SK-N-MC (cell line): Measurements from ENCODE around the gene RTP3.

Experiments used
- DNase-seq: peaks from one replicate; pipeline ENCODE4 v3.0.0-alpha.2; 2011; ENCODE audit warnings: low read depth, low spot score
- H3K27ac ChIP-seq: fragments of 200-600 bp; sonication (generic); 2 replicates; pipeline ENCODE4 v1.5.1; 2016; ENCODE audit warnings: mixed run types
- H3K36me3 ChIP-seq: fragments of 200-600 bp; sonication (generic); 2 replicates; pipeline ENCODE4 v1.6.1; 2017; ENCODE audit warnings: antibody characterized with exemption, low read length, mixed read lengths; ENCODE audit not compliant: insufficient read depth
- H3K4me3 ChIP-seq: fragments of 200-600 bp; sonication (generic); 2 replicates; pipeline ENCODE4 v1.5.1; 2016
- H3K9ac ChIP-seq: fragments of 200-600 bp; sonication (generic); 2 replicates; pipeline ENCODE4 v1.8.0; 2017; ENCODE audit warnings: mixed run types, mixed read lengths; ENCODE audit not compliant: insufficient read length
- H3K9me3 ChIP-seq: fragments of 200-600 bp; sonication (generic); 2 replicates; pipeline ENCODE4 v1.6.1; 2017; ENCODE audit warnings: low read depth, mild to moderate bottlenecking, antibody characterized with exemption, low read length, moderate library complexity, mixed read lengths
- EZH2 ChIP-seq: fragments of 200-600 bp; sonication (generic); IDR thresholded peaks from one replicate; pipeline ENCODE4 v1.6.1; 2017; ENCODE audit warnings: antibody characterized with exemption
- FOXP2 ChIP-seq: optimal IDR thresholded peaks from 2 replicates; pipeline ENCODE3; 2011; ENCODE audit warnings: mild to moderate bottlenecking, moderate library complexity; ENCODE audit not compliant: insufficient read depth; ENCODE audit errors: extremely low read length, control extremely low read depth
- POLR2AphosphoS5 ChIP-seq: IDR thresholded peaks from 2 replicates; pipeline ENCODE4 v1.6.1; 2012; ENCODE audit warnings: mild to moderate bottlenecking, low read depth, low read length, borderline replicate concordance

RTP3 gene

GRCh38 chr3:46503200-46503874, 5.6 kb downstream of the RTP3 start:
- H3K9me3 ChIP-seq = no peaks in the 10 kb centered on the region
- peak overlapping the region; percentile 17; the same call in 1 of the 2 replicates for H3K27ac ChIP-seq
- no peak overlapping the region for H3K9ac ChIP-seq
- no peaks in the 10 kb centered on the region for H3K36me3 ChIP-seq
- DNase-seq = no peak
- no peak overlapping the region for H3K4me3 ChIP-seq
- TF ChIP-seq EZH2 (no peak), POLR2AphosphoS5 (no peak), FOXP2 (no peak)

GRCh38 chr3:46504789-46505188, 7.0 kb downstream of the RTP3 start:
- Histone ChIP-seq H3K27ac (no peak overlapping the region), H3K36me3 (no peaks in the 10 kb centered on the region), H3K4me3 (no peak overlapping the region), H3K9me3 (no peaks in the 10 kb centered on the region), H3K9ac (no peak overlapping the region)
- TF ChIP-seq FOXP2 (no peak), POLR2AphosphoS5 (no peak), EZH2 (no peak)
- DNase-seq = no peak

GRCh38 chr3:46505953-46506352, 8.2 kb downstream of the RTP3 start:
- Histone ChIP-seq H3K27ac (no peak overlapping the region), H3K4me3 (no peak overlapping the region), H3K36me3 (no peaks in the 10 kb centered on the region), H3K9ac (no peak overlapping the region), H3K9me3 (no peaks in the 10 kb centered on the region)
- DNase-seq = no peak
- TF ChIP-seq FOXP2 (no peak), POLR2AphosphoS5 (no peak), EZH2 (no peak)

DNA sequence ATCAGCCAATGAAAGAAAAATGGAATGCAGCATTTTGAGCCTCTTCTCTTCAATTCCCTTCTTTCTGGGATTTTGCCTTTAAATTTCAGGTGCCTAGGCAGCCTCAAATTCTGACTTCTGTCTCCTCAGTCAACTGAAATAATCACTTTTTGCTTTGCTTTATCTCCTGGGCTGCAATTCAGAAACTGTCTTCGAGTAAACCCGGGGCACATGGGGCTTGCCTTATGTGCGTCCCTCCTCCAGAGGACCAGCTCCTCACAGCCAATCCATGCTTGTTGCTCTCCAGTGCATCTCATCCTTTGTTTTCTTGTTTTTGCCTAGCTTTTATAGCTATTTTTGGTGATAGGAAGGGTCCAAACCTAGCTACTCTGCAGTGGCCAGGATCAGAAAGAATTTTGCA, 8.8 kb downstream of the RTP3 start:
- H3K9me3 ChIP-seq = no peaks in the 10 kb centered on the region
- DNase-seq = no peak
- no peak overlapping the region for H3K9ac ChIP-seq
- H3K36me3 ChIP-seq = no peaks in the 10 kb centered on the region
- H3K27ac ChIP-seq = no peak overlapping the region
- no peak overlapping the region for H3K4me3 ChIP-seq
- TF ChIP-seq EZH2 (no peak), FOXP2 (no peak), POLR2AphosphoS5 (no peak)

GRCh38 chr3:46508850-46509591, 11.2 kb downstream of the RTP3 start:
- TF ChIP-seq EZH2 (no peak), POLR2AphosphoS5 (no peak), FOXP2 (no peak)
- Histone ChIP-seq H3K4me3 (no peak overlapping the region), H3K9me3 (no peaks in the 10 kb centered on the region), H3K36me3 (no peaks in the 10 kb centered on the region), H3K9ac (no peak overlapping the region), H3K27ac (no peak overlapping the region)
- DNase-seq = no peak

GRCh38 chr3:46509661-46510187, 11.9 kb downstream of the RTP3 start:
- DNase-seq = no peak
- no peak overlapping the region for H3K27ac ChIP-seq
- no peaks in the 10 kb centered on the region for H3K9me3 ChIP-seq
- no peak overlapping the region for H3K4me3 ChIP-seq
- H3K36me3 ChIP-seq = no peaks in the 10 kb centered on the region
- H3K9ac ChIP-seq = no peak overlapping the region
- TF ChIP-seq POLR2AphosphoS5 (no peak), FOXP2 (no peak), EZH2 (no peak)

GRCh38 chr3:46512191-46512749, 14.5 kb downstream of the RTP3 start:
- H3K4me3 ChIP-seq = no peak overlapping the region
- no peak overlapping the region for H3K9ac ChIP-seq
- DNase-seq = no peak
- H3K36me3 ChIP-seq = no peaks in the 10 kb centered on the region
- H3K9me3 ChIP-seq = no peaks in the 10 kb centered on the region
- no peak for TF ChIP-seq EZH2
- no peak for TF ChIP-seq POLR2AphosphoS5
- no peak for TF ChIP-seq FOXP2
- H3K27ac ChIP-seq = no peak overlapping the region

- Histone ChIP-seq H3K36me3 (no peaks in the 10 kb centered on the region), H3K27ac (no peak overlapping the region), H3K9ac (no peak overlapping the region), H3K4me3 (no peak overlapping the region), H3K9me3 (no peaks in the 10 kb centered on the region)
- TF ChIP-seq FOXP2 = no peak
- TF ChIP-seq POLR2AphosphoS5 = no peak
- no peak for TF ChIP-seq EZH2
- no peak for DNase-seq
Observed at GRCh38 chr3:46516521-46516920, 18.7 kb downstream of the RTP3 start.
